Astrocyte of the spinal cord (primary cell): ENCODE data around the gene ARHGAP15.
A peak's percentile ranks its signal among the peaks of the same experiment; 100 is the strongest.

Source experiments
- DNase-seq: peaks from one replicate; pipeline ENCODE4 v3.0.0; 2011; ENCODE audit warnings: low read depth, low spot score
- H3K4me3 ChIP-seq: 2 replicates; pipeline ENCODE4 v1.5.1; 2011; ENCODE audit warnings: low read depth, mild to moderate bottlenecking, low read length, moderate library complexity
- CTCF ChIP-seq: IDR thresholded peaks from 2 replicates; pipeline ENCODE4 v1.5.1; 2012; ENCODE audit warnings: low read depth, mild to moderate bottlenecking, low read length, inconsistent platforms
- in situ Hi-C: cut with HindIII; loops from 2 replicates; pipeline ENCODE4 v1.10.0; 2017; ENCODE audit warnings: low sequenced_read_pairs

The ARHGAP15 gene

DNA sequence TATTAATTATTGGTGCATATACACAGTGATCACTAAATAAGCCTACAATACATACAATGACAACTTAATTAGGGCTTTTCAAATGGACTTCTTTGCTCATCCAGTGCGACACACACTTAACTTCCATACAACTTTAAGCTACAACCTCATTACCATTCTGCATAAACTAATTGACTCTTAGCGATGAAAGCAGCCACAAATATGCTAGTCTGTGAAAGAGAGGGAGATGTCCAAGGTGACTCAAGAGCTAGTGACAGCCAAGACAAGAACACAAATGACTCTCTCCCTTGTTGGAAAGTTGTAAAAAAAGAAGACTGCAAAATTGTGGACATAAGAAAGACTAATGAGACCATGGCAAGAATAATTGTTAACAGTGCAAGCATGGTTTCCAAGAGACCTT is 264.8 kb downstream of the ARHGAP15 start:
- no peak for TF ChIP-seq CTCF
- DNase-seq: no peak
- no peak overlapping the region for H3K4me3 ChIP-seq
- in situ Hi-C loops: no loop called here

DNA sequence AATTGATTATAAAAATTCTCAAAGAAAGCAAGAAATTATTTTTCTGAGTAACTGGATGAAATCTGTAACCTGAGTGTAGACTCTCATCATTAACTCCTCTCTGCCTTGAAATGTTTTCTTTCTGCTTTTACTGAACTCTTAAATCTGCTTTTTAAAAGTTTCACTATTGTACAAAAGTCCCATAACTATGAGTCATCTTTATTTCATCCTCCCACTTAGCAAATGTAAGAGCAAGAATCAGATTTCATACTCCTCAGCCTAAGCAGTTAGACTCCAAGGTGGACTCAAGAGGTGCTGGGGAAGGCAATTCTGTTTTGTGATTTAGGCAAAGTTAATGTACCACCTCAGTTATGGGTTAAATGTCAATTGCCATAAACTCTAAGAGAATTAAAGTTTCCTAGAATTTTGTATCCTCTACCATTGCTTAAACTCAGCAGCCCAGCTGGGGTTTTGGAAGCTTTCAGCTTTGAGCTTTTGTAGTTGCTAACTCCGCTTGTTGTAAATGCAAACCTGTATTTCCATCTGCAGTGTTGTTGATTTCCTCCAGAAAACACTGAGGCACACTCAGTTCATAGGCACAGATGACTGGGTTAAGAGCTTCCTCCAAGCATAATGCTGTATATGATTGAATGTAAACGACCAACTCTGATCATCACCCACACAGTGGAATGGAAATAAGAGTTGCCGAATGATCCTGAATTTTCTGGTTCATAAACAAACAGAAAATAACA is 268.8 kb downstream of the ARHGAP15 start:
- in situ Hi-C loops: no loop called here
- no peak overlapping the region for H3K4me3 ChIP-seq
- TF ChIP-seq CTCF: no peak
- DNase-seq: peak; percentile 66

GRCh38 chr2:143398781-143399180 is 269.6 kb downstream of the ARHGAP15 start:
- H3K4me3 ChIP-seq: no peak overlapping the region
- TF ChIP-seq CTCF: no peak
- in situ Hi-C loops: no loop called here
- DNase-seq: no peak

- no peak for TF ChIP-seq CTCF
- H3K4me3 ChIP-seq: no peak overlapping the region
- in situ Hi-C loops: no loop called here
- no peak for DNase-seq
Measured at GRCh38 chr2:143399631-143400069, 270.4 kb downstream of the ARHGAP15 start.

DNA sequence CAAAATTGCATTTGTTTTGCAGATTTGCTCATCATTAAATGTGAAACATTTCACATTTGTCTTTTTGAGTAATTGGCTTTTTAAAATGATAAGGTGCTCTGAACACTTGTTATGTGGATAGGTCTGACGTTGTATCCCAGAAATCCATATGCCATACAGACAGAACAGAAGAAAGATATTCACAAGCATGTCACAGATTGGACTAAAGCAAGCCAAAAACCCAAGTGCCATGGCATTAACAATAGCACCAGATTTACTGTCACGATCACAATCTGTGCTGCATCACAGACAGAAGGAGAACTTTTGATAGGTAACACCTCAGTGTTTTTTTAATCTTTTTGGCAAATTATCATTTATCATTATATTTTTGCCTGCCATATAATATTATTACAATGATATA is 272.6 kb downstream of the ARHGAP15 start:
- in situ Hi-C loops: no loop called here
- no peak overlapping the region for H3K4me3 ChIP-seq
- no peak for TF ChIP-seq CTCF
- DNase-seq: no peak

GRCh38 chr2:143402451-143402850 is 273.2 kb downstream of the ARHGAP15 start:
- in situ Hi-C loops: no loop called here
- H3K4me3 ChIP-seq: no peak overlapping the region
- no peak for TF ChIP-seq CTCF
- DNase-seq: no peak
